Vagina (tissue), 2 donors: Measurements from ENCODE around the gene SACM1L. TPM values are rescaled to one million over a fixed set of nuclear protein-coding genes. Genes with fewer than 3 reads are reported as not detected.

ENCODE experiments used
- DNase-seq, 2 donors: peaks; one replicate each; pipeline ENCODE4 v3.0.0-alpha.2; 2017; ENCODE audit errors: extremely low spot score in 2 of 2
- H3K27ac ChIP-seq: fragments of 200-600 bp; sonication (generic); one replicate; pipeline ENCODE4 v1.5.1; 2019
- H3K27me3 ChIP-seq: fragments of 200-600 bp; sonication (generic); one replicate; pipeline ENCODE4 v1.5.1; 2019
- H3K36me3 ChIP-seq, 2 donors: fragments of 200-600 bp; sonication (generic); one replicate each; pipeline ENCODE4 v1.5.1; 2017 to 2019
- H3K4me1 ChIP-seq: fragments of 200-600 bp; sonication (generic); one replicate; pipeline ENCODE4 v1.5.1; 2019
- H3K4me3 ChIP-seq, 2 donors: fragments of 200-600 bp; sonication (generic); 1 replicate in 1 of 2; 2 replicates in 1 of 2; pipeline ENCODE4 v1.5.1; 2016 to 2019
- H3K9me3 ChIP-seq: fragments of 200-600 bp; sonication (generic); one replicate; pipeline ENCODE4 v1.5.1; 2019
- POLR2A ChIP-seq, 2 donors: fragments of 450-650 bp; IDR thresholded peaks; one replicate each; pipeline ENCODE4 v1.6.1; 2017; ENCODE audit warnings: antibody characterized with exemption in 2 of 2, mild to moderate bottlenecking in 2 of 2, moderate library complexity in 2 of 2
- POLR2AphosphoS5 ChIP-seq, 2 donors: sonication (generic); formaldehyde crosslinking; IDR thresholded peaks; one replicate each; pipeline ENCODE4 v1.9.0; 2017; ENCODE audit warnings: antibody characterized with exemption in 2 of 2, mild to moderate bottlenecking in 2 of 2, low read depth in 1 of 2; ENCODE audit not compliant: insufficient read depth in 1 of 2
- intact Hi-C: fragments of 100-400 bp; cut with DNase I; formaldehyde crosslinking; loops from one replicate; pipeline ENCODE4 v1.15.1; 2023
- total RNA-seq: library from RNA; depleted of rRNA; stranded (reverse); fragments of >200 nt; gene quantifications from one replicate; pipeline ENCODE4 v1.2.3, GENCODE V29; 2016
- TF ChIP-seq, protein P1 (sequence below), 3 experiments: fragments of 450-650 bp in 2 of 3; fragments of 200-600 bp in 1 of 3; sonication (generic) in 1 of 3; IDR thresholded peaks; one replicate each; pipeline ENCODE4 v1.5.1; 2017 to 2019; ENCODE audit warnings: antibody characterized with exemption in 3 of 3, mild to moderate bottlenecking in 2 of 3, moderate library complexity in 2 of 3

The SACM1L gene
- total RNA-seq, 1 donor from 2014 or later, result 32.7 TPM

DNA sequence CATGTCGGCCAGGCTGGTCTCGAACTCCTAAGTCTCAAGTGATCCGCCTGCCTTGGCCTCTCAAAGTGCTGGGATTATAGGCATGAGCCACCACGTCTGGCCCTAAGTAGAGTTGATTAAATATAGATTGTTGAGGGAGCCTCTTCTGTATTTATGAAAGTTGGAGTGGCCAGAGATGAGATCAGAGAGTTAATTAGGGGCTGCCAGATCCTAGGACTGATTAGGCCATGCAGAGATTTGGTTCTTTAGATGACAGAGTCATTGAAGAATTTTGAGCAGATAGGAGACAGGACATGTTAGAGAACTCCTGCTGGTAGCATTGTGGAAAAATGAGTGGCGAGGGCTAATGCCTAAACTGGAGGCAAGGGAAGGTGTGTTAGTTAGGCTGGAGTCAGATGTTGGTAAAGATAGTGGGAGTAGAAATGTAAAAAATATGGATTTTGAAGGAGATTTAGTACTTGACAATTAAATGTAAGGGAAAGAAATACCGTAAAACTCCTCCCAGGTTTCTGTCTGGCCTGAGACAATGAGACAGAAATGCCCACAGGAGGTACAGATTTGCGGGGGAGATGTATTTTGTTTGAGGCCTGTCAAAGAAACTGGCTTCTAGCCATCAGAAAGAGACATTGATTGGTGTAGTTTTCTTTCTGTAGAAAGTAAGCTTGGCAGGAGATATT, 23.4 kb downstream of the SACM1L start:
- no peak for DNase-seq
- Histone ChIP-seq H3K36me3 (peaks cover 0 to 14% of the 10 kb centered on the region in 2 donors), H3K27me3 (no peaks in the 10 kb centered on the region), H3K4me1 (no peaks in the 10 kb centered on the region), H3K27ac (no peak overlapping the region), H3K4me3 (no peak overlapping the region), H3K9me3 (no peaks in the 10 kb centered on the region)
- no peak for TF ChIP-seq POLR2A (IDR thresholded peaks at IDR 0.05)
- TF ChIP-seq, protein P1, sequence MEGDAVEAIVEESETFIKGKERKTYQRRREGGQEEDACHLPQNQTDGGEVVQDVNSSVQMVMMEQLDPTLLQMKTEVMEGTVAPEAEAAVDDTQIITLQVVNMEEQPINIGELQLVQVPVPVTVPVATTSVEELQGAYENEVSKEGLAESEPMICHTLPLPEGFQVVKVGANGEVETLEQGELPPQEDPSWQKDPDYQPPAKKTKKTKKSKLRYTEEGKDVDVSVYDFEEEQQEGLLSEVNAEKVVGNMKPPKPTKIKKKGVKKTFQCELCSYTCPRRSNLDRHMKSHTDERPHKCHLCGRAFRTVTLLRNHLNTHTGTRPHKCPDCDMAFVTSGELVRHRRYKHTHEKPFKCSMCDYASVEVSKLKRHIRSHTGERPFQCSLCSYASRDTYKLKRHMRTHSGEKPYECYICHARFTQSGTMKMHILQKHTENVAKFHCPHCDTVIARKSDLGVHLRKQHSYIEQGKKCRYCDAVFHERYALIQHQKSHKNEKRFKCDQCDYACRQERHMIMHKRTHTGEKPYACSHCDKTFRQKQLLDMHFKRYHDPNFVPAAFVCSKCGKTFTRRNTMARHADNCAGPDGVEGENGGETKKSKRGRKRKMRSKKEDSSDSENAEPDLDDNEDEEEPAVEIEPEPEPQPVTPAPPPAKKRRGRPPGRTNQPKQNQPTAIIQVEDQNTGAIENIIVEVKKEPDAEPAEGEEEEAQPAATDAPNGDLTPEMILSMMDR (IDR thresholded peaks at IDR 0.05), result no peak
- no peak for TF ChIP-seq POLR2AphosphoS5 (IDR thresholded peaks at IDR 0.05; ENCODE audit: insufficient read depth in 1 of 2, low read depth in 1 of 2)
- intact Hi-C loops, result no loop called here

DNA sequence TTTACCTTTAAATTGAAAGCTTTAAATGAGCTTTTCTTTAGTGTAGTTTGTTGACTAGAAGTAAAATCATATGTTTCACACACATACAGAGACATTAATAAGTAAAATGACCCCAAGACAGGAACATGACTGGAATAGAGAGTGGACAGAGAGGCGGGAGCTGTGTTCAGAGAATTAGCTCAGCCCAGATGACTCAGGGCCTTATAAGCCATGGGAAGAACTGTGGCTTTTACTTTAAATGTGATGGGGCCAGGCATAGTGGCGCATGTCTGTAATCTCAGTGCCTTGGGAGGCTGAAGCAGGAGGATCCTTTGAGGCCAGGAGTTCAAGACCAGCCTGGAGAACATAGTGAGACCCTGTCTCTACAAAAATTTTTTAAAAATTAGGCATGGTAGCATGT, 26.7 kb downstream of the SACM1L start:
- Histone ChIP-seq H3K4me1 (no peaks in the 10 kb centered on the region), H3K27ac (no peak overlapping the region), H3K4me3 (no peak overlapping the region), H3K9me3 (no peaks in the 10 kb centered on the region), H3K36me3 (peaks cover 0 to 14% of the 10 kb centered on the region in 2 donors), H3K27me3 (no peaks in the 10 kb centered on the region)
- intact Hi-C loops, result no loop called here
- no peak for TF ChIP-seq POLR2A (IDR thresholded peaks at IDR 0.05)
- TF ChIP-seq, protein P1 (IDR thresholded peaks at IDR 0.05), result no peak
- TF ChIP-seq POLR2AphosphoS5 (IDR thresholded peaks at IDR 0.05; ENCODE audit: insufficient read depth in 1 of 2, low read depth in 1 of 2), result no peak
- no peak for DNase-seq

DNA sequence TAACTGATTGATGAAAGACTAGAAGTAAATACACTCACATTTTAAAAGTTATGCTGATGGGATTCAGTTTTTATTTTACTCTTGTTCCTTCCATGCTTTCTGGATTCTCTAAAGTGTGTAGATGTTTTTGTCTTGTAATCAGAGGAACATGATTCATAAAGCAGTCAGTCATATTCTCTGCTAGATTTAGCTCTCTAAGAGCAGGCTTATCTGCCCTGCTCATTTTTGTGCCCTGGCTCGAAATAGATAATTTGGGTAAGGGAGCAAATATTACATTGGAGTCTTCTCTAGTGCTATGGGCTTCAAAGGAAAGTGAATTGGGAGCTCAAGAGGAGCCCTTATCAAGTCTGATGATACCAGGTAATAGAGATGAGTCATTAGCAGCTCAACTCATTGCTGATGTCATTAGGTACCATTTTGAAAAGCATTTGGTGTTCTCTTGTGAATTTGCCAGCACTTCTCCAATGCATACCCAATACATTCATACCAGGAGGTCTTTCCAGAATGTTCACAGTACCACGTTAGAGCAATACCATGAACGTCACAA, 27.7 kb downstream of the SACM1L start:
- Histone ChIP-seq H3K27ac (no peak overlapping the region), H3K36me3 (peaks cover 0 to 13% of the 10 kb centered on the region in 2 donors), H3K4me3 (no peak overlapping the region), H3K27me3 (no peaks in the 10 kb centered on the region), H3K9me3 (no peaks in the 10 kb centered on the region), H3K4me1 (no peaks in the 10 kb centered on the region)
- no peak for DNase-seq
- intact Hi-C loops, result no loop called here
- no peak for TF ChIP-seq POLR2AphosphoS5 (IDR thresholded peaks at IDR 0.05; ENCODE audit: insufficient read depth in 1 of 2, low read depth in 1 of 2)
- TF ChIP-seq POLR2A (IDR thresholded peaks at IDR 0.05), result no peak
- TF ChIP-seq, protein P1 (IDR thresholded peaks at IDR 0.05), result no peak

DNA sequence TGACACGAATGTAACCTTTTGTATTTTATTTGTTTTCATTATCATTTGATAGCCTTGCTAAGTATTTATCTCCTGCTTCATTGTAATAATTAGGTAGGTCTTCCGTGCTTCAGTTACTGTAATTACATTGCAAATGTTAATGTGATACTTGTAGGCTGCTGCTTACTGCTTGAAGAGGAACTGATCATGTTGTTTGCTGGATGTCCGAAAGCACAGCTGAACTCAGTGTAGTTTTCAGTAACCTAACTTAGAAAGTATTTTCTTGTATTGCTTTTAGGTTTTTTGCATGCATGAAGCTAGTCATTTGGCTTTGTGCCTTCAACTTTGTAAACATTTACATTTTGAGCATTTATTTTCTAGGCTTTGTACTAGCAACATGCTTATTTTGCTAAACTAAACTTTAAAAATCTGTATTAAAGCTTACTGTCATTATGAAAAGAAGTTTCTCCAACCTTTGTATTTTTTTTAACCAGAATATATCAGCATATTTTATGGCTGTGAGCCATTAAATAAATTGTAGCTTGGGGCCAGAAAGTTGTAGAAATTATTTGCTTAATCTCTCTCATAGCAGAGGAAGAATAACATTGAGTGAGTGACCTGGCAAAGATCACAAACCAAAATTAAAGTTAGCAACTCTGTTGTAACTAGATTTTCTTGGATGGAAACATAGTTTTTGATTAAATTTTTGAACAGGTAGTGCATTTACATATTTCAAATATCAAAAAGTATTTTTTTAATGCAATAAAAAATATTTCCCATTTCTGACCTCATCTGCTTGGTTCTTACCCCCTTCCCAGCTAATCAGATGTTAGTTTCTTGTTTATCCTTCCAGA, 30.7 kb downstream of the SACM1L start:
- Histone ChIP-seq H3K36me3 (peaks cover 0 to 25% of the 10 kb centered on the region in 2 donors), H3K27ac (no peak overlapping the region)
- intact Hi-C loops, result no loop called here

More for the DNA sequence above, 30.7 kb downstream of the SACM1L start:
- no peak overlapping the region for H3K4me3 ChIP-seq
- no peaks in the 10 kb centered on the region for H3K27me3 ChIP-seq
- TF ChIP-seq, protein P1 (IDR thresholded peaks at IDR 0.05), result no peak
- TF ChIP-seq POLR2A (IDR thresholded peaks at IDR 0.05) (no peak), POLR2AphosphoS5 (IDR thresholded peaks at IDR 0.05; ENCODE audit: insufficient read depth in 1 of 2, low read depth in 1 of 2) (no peak)
- no peaks in the 10 kb centered on the region for H3K9me3 ChIP-seq
- no peaks in the 10 kb centered on the region for H3K4me1 ChIP-seq
- DNase-seq, result no peak
